ENCODE results near the gene ANKRD17.

DNA sequence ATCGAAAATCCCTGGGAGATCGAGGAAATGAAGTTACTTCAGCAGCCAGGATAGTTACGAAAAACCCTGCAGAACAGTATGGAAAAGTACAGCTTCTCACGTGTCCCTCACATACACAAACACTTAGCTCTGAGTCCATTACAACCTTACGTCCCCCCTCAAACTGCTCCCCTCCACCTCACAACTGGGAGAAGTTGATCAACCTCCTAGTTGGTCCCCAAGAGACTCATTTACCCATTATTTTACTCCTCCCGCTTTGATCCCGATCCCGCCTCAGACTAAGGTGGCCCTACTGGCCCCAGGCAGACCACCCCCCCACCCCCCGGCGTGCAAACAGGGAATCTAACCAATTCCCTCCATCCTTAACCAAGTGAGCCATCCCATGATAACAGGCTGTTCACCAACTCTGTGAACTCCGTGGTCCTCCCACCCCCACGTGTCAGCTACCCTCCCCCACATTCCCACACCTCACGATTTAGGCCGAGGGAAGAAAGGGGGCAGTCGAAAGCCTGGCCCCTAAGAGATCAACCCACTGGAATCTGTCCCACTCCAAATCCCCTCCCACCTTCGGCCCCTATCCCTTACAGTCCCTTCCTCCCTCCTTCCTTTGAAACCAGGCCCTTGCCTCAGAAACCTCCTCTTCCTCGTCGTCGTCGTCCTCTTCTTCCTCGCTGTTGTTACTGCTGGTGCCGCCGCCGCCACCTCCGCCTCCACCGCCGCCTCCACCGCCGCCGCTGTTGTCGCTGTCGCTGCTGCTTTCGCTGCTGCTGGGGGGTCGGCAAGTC is 755 bp downstream of the ANKRD17 start:
- TF ChIP-seq TAF1 (IDR thresholded peaks at IDR 0.05; ENCODE audit: low read depth, low read length) (no peak), POLR2A (IDR thresholded peaks at IDR 0.05; ENCODE audit: low read depth, low read length) (peak; percentile 11; the same call in 1 of the 2 replicates), POLR2AphosphoS5 (IDR thresholded peaks at IDR 0.05; ENCODE audit: low read depth, low read length) (no peak), SPI1 (IDR thresholded peaks at IDR 0.05; ENCODE audit: low read depth, low read length) (no peak), POU2F2 (IDR thresholded peaks at IDR 0.05; ENCODE audit: low read depth, low read length) (no peak)
